ENCODE measurements around the gene RSPH4A.

- TF ChIP-seq POLR2AphosphoS5 (IDR thresholded peaks at IDR 0.05; ENCODE audit: borderline replicate concordance, low read depth, low read length) (no peak), EZH2 (IDR thresholded peaks at IDR 0.05) (no peak), FOXP2 (optimal IDR thresholded peaks at IDR 0.05; ENCODE audit: control extremely low read depth, extremely low read length, insufficient read depth) (no peak)
These were observed 47.2 kb upstream of the RSPH4A start for GRCh38 chr6:116568821-116569755.
